ENCODE data around the gene PUS1. TPM values are rescaled to one million over a fixed set of nuclear protein-coding genes. Genes with fewer than 3 reads are reported as not detected.

PUS1 gene
- total and polyA plus RNA-seq, 2 donors (not counting 1 experiment from before 2014, with no cell fraction given), result 50.1 to 99.5 TPM

DNA sequence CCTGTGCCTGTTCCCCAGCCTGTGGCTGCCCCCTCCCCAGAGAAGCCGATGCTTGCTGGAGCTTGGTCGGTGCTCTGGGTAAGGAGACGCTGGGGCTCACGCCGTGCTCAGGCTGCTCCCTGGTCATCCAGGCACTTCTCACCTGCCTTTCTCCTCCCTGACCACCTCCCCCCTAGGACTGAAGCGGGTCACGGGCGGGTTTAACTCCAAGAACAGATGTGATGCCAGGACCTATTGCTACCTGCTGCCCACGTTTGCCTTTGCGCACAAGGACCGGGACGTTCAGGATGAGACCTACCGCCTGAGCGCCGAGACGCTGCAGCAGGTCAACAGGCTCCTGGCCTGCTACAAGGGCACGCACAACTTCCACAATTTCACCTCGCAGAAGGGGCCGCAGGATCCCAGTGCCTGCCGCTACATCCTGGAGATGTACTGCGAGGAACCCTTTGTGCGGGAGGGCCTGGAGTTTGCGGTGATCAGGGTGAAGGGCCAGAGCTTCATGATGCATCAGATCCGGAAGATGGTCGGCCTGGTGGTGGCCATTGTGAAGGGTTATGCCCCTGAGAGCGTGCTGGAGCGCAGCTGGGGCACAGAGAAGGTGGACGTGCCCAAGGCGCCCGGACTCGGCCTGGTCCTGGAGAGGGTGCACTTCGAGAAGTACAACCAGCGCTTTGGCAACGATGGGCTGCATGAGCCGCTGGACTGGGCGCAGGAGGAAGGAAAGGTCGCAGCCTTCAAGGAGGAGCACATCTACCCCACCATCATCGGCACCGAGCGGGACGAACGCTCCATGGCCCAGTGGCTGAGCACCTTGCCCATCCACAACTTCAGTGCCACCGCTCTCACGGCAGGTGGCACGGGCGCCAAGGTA is 12.3 kb downstream of the PUS1 start:
- Mint-ChIP-seq H3K4me3 (no peak overlapping the region), H3K27ac (no peak overlapping the region), H3K27me3 (no peaks in the 10 kb centered on the region), H3K9me3 (ENCODE audit: insufficient read depth) (no peaks in the 10 kb centered on the region), H3K4me1 (no peaks in the 10 kb centered on the region)
- 99% methylated on average over 46 of the region's 46 CpGs for WGBS (ENCODE audit: insufficient coverage)
- no peaks in the 10 kb centered on the region for H3K4me1 ChIP-seq (ENCODE audit: control insufficient read depth in 2 of 2, insufficient read depth in 2 of 2, low read length in 2 of 2)
- no peak for TF ChIP-seq EZH2 (IDR thresholded peaks at IDR 0.05; ENCODE audit: borderline replicate concordance, insufficient read depth, low read depth, low read length, poor library complexity, severe bottlenecking)
- TF ChIP-seq, protein P1, sequence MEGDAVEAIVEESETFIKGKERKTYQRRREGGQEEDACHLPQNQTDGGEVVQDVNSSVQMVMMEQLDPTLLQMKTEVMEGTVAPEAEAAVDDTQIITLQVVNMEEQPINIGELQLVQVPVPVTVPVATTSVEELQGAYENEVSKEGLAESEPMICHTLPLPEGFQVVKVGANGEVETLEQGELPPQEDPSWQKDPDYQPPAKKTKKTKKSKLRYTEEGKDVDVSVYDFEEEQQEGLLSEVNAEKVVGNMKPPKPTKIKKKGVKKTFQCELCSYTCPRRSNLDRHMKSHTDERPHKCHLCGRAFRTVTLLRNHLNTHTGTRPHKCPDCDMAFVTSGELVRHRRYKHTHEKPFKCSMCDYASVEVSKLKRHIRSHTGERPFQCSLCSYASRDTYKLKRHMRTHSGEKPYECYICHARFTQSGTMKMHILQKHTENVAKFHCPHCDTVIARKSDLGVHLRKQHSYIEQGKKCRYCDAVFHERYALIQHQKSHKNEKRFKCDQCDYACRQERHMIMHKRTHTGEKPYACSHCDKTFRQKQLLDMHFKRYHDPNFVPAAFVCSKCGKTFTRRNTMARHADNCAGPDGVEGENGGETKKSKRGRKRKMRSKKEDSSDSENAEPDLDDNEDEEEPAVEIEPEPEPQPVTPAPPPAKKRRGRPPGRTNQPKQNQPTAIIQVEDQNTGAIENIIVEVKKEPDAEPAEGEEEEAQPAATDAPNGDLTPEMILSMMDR (IDR thresholded peaks at IDR 0.05), result no peak
- H3K4me3 ChIP-seq (ENCODE audit: control extremely low read depth in 1 of 5, extremely low read depth in 1 of 5, insufficient read depth in 1 of 5, low read depth in 2 of 5, low read length in 4 of 5), result no peak overlapping the region
- peaks cover 0 to 49% of the 10 kb centered on the region in 2 experiments for H3K36me3 ChIP-seq (replicated peaks in 1 of 2; ENCODE audit: control extremely low read depth in 1 of 2, control insufficient read depth in 1 of 2, extremely low read depth in 1 of 2, insufficient read depth in 2 of 2, low read length in 1 of 2)
- ATAC-seq (ENCODE audit: low read depth) (no peak), DNase-seq (no peak)
- H3K79me2 ChIP-seq (ENCODE audit: control insufficient read depth, insufficient read depth, low read length), result peaks cover 2% of the 10 kb centered on the region
- H3K27me3 ChIP-seq (replicated peaks in 1 of 4; ENCODE audit: control extremely low read depth in 1 of 4, control insufficient read depth in 3 of 4, insufficient read depth in 4 of 4, low read length in 3 of 4), result no peaks in the 10 kb centered on the region
- no peak overlapping the region for H3K27ac ChIP-seq (ENCODE audit: low read length in 2 of 2)
- no peak overlapping the region for H2AFZ ChIP-seq (ENCODE audit: insufficient read depth, low read depth, low read length, poor library complexity, severe bottlenecking)
- no peak overlapping the region for H3K4me2 ChIP-seq (replicated peaks; ENCODE audit: low read depth, low read length, poor library complexity, severe bottlenecking)
- intact Hi-C loops (cut with micrococcal nuclease), result no loop called here
- ChIA-PET POLR2A (no interaction called here), CTCF (no interaction called here)
- H3K9me3 ChIP-seq (ENCODE audit: control extremely low read depth in 1 of 3, control insufficient read depth in 2 of 3, insufficient read depth in 1 of 3, low read length in 2 of 3), result peaks cover 0 to 11% (median 0%) of the 10 kb centered on the region in 3 donors
- peaks cover 4% of the 10 kb centered on the region for H4K20me1 ChIP-seq (ENCODE audit: control insufficient read depth, insufficient read depth, low read length, poor library complexity, severe bottlenecking)
- H3K9ac ChIP-seq (ENCODE audit: low read length), result no peak overlapping the region

DNA sequence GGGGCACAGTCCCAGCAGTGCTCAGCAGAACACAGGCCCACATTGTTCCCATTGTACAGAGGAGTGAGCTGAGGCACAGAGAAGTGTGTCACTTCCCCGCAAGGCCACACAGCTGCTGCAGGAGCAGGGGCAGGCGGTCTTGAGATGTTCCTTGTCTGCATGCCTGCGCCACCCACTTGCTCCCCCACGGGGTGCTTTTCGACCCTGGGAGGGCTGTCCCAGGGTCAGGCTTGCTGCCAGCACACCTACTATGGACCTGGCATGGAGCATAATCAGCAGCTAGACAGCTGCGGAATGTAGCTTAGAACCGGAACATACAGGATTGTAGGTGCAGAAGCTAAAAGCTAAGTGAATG is 12.9 kb downstream of the PUS1 start:
- ChIA-PET POLR2A (no interaction called here), CTCF (no interaction called here)
- no peaks in the 10 kb centered on the region for H3K27me3 ChIP-seq (replicated peaks in 1 of 4; ENCODE audit: control extremely low read depth in 1 of 4, control insufficient read depth in 3 of 4, insufficient read depth in 4 of 4, low read length in 3 of 4)
- peaks cover 4% of the 10 kb centered on the region for H4K20me1 ChIP-seq (ENCODE audit: control insufficient read depth, insufficient read depth, low read length, poor library complexity, severe bottlenecking)
- Mint-ChIP-seq H3K4me1 (no peaks in the 10 kb centered on the region), H3K27ac (no peak overlapping the region), H3K27me3 (no peaks in the 10 kb centered on the region), H3K9me3 (ENCODE audit: insufficient read depth) (no peaks in the 10 kb centered on the region), H3K4me3 (no peak overlapping the region)
- peaks cover 0 to 11% (median 0%) of the 10 kb centered on the region in 3 donors for H3K9me3 ChIP-seq (ENCODE audit: control extremely low read depth in 1 of 3, control insufficient read depth in 2 of 3, insufficient read depth in 1 of 3, low read length in 2 of 3)
- TF ChIP-seq, protein P1 (IDR thresholded peaks at IDR 0.05), result no peak
- no peak for TF ChIP-seq EZH2 (IDR thresholded peaks at IDR 0.05; ENCODE audit: borderline replicate concordance, insufficient read depth, low read depth, low read length, poor library complexity, severe bottlenecking)
- no peak for ATAC-seq (ENCODE audit: low read depth)
- H3K4me1 ChIP-seq (ENCODE audit: control insufficient read depth in 2 of 2, insufficient read depth in 2 of 2, low read length in 2 of 2), result no peaks in the 10 kb centered on the region
- no peak overlapping the region for H3K4me2 ChIP-seq (replicated peaks; ENCODE audit: low read depth, low read length, poor library complexity, severe bottlenecking)
- no peak overlapping the region for H3K27ac ChIP-seq (ENCODE audit: low read length in 2 of 2)
- peaks cover 0 to 49% of the 10 kb centered on the region in 2 experiments for H3K36me3 ChIP-seq (replicated peaks in 1 of 2; ENCODE audit: control extremely low read depth in 1 of 2, control insufficient read depth in 1 of 2, extremely low read depth in 1 of 2, insufficient read depth in 2 of 2, low read length in 1 of 2)
- H3K79me2 ChIP-seq (ENCODE audit: control insufficient read depth, insufficient read depth, low read length), result peaks cover 2% of the 10 kb centered on the region
- H2AFZ ChIP-seq (ENCODE audit: insufficient read depth, low read depth, low read length, poor library complexity, severe bottlenecking), result no peak overlapping the region
- 92% methylated on average over 6 of the region's 7 CpGs for whole genome bisulfite sequencing (ENCODE audit: insufficient coverage)
- intact Hi-C loops (cut with micrococcal nuclease), result no loop called here
- no peak for DNase-seq
- H3K4me3 ChIP-seq (ENCODE audit: control extremely low read depth in 1 of 5, extremely low read depth in 1 of 5, insufficient read depth in 1 of 5, low read depth in 2 of 5, low read length in 4 of 5), result no peak overlapping the region
- no peak overlapping the region for H3K9ac ChIP-seq (ENCODE audit: low read length)
